GM10248 (cell line): ENCODE data around the gene PRKRA.
"Not testable (repeated sequence)": the region's sequence is repeated elsewhere in the genome, so short reads cannot be mapped to it uniquely, and the experiment has no call there.

ENCODE experiments used
- CTCF ChIA-PET: fragments of 300-600 bp; sonication (Branson Sonifier 250); formaldehyde crosslinking; extraction: SDS; loops from one replicate; lab custom pipeline; 2021; ENCODE audit warnings: antibody characterized with exemption; lab: Yijun Ruan, JAX
- POLR2A ChIA-PET: fragments of 350-650 bp; sonication (Branson Sonifier 250); formaldehyde crosslinking; extraction: SDS; loops from one replicate; lab custom pipeline; 2020; ENCODE audit warnings: antibody characterized with exemption; lab: Yijun Ruan, JAX
- DNase-seq: peaks from one replicate; pipeline ENCODE4 v3.0.0; 2012; ENCODE audit errors: extremely low spot score
- TF ChIP-seq, protein P1 (sequence below): IDR thresholded peaks from 2 replicates; pipeline ENCODE4 v1.5.1; 2012; ENCODE audit warnings: mild to moderate bottlenecking, low read depth; ENCODE audit errors: extremely low read depth, missing control alignments, control extremely low read depth

The PRKRA gene

DNA sequence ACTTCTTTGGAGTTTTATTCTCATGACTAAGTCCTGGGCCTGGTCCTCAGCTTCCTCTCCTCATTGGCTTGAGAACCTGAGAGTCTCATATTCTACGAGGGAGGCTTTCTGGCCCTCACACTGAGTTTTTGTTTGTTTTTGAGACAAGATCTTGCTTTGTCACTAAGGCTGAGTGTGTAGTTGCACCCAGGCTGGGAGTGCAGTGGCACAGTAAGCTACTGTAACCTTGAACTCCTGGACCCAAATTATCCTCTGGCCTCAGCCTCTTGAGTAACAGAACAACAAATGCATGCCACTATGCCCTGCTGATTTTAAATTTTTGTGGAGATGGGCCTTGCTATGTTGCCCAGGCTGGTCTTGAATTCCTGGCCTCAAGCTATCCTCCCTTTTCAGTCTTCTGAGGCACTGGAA lies 22.6 kb downstream of the PRKRA start:
- TF ChIP-seq, protein P1, sequence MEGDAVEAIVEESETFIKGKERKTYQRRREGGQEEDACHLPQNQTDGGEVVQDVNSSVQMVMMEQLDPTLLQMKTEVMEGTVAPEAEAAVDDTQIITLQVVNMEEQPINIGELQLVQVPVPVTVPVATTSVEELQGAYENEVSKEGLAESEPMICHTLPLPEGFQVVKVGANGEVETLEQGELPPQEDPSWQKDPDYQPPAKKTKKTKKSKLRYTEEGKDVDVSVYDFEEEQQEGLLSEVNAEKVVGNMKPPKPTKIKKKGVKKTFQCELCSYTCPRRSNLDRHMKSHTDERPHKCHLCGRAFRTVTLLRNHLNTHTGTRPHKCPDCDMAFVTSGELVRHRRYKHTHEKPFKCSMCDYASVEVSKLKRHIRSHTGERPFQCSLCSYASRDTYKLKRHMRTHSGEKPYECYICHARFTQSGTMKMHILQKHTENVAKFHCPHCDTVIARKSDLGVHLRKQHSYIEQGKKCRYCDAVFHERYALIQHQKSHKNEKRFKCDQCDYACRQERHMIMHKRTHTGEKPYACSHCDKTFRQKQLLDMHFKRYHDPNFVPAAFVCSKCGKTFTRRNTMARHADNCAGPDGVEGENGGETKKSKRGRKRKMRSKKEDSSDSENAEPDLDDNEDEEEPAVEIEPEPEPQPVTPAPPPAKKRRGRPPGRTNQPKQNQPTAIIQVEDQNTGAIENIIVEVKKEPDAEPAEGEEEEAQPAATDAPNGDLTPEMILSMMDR: no peak
- POLR2A ChIA-PET: no interaction called here
- DNase-seq: no peak
- CTCF ChIA-PET: interaction anchor here (0.9 to 7.3 kb wide), 6 partner anchors 9 to 316 kb away, joined by 3 to 76 read pairs (median 6); partner anchors contain the start of gene RBM45

DNA sequence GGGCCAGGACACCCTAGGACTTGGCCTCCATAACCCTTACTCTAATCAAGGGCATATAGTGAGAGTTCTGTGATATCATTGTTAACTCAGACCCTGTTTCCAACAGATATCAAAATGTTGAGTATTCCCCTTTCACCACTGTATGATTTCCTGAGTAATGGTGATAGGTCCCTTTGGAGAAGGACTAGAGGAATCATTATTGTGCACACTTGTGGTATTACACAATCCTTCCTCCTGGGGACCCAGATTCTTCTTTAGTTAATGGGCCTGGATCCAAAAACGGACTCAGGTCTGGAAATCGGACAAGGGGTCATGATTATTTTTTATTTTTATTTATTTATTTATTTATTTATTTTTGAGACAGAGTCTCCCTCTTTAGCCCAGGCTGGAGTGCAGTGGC lies 23.5 kb downstream of the PRKRA start:
- POLR2A ChIA-PET: no interaction called here
- CTCF ChIA-PET: interaction anchor here (1.6 to 7.3 kb wide), 3 partner anchors 12 to 315 kb away, joined by 7 to 76 read pairs (median 14); partner anchors contain the start of gene RBM45
- DNase-seq: no peak
- TF ChIP-seq, protein P1: no peak

GRCh38 chr2:178426388-178426787 lies 24.6 kb downstream of the PRKRA start:
- no peak for DNase-seq
- POLR2A ChIA-PET: no interaction called here
- CTCF ChIA-PET: interaction anchor here (7.3 kb wide), 1 partner anchor 11 kb away, joined by 76 read pairs; no protein-coding TSS in a partner anchor
- TF ChIP-seq, protein P1: no peak

DNA sequence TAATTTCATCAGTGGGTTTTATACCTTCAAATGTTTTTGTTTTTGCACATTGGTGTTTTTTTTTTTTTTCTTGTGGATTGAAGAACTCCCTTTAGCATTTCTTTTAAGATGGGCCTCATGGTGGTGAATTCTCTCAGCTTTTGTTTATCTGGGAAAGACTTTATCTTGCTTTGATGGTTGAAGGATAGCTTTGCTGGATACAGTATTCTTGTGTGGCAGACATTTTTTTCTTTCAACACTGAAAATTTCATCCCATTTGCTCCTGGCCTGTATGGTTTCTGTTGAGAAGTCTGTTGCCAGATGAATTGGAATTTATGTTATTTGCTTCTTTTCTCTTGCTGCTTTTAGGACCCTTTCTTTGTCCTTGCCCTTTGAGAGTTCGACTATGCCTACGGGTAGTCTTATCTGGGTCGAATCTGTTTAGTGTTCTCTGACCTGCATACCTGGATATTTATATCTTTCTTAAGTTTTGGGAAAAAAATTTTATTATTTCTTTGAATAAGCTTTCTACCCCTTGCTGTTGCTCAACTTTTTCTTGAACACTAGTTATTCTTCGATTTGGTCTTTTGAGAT lies 25.6 kb downstream of the PRKRA start:
- POLR2A ChIA-PET: no interaction called here
- TF ChIP-seq, protein P1: no peak
- CTCF ChIA-PET: interaction anchor here (7.3 kb wide), 1 partner anchor 10 kb away, joined by 76 read pairs; no protein-coding TSS in a partner anchor
- DNase-seq: no peak

DNA sequence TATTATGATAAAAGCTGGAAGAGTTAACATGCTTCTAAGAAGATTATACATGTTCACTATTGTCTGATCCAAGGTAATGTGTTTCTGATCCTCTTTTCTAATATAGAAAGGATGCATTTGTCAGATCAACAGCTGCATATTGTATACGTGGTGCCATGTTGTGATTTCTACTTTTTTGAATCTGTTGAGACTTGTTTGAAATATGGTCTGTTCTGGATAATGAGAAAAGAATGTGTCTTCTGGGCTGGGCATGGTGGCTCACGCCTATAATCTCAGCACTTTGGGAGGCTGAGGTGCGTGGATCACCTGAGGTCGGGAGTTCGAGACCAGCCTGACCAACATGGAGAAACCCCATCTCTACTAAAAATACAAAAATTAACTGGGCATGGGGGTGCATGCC lies 27.2 kb downstream of the PRKRA start:
- CTCF ChIA-PET: interaction anchor here (1.1 to 7.3 kb wide), 4 partner anchors 9 to 224 kb away, joined by 3 to 76 read pairs (median 3); no protein-coding TSS in a partner anchor
- DNase-seq, POLR2A ChIA-PET: not testable (repeated sequence)

- CTCF ChIA-PET: interaction anchor here (1.3 to 7.3 kb wide), 4 partner anchors 7 to 116 kb away, joined by 3 to 76 read pairs (median 6); no protein-coding TSS in a partner anchor
- TF ChIP-seq, protein P1: no peak
- POLR2A ChIA-PET: no interaction called here
- DNase-seq: no peak
Measured at GRCh38 chr2:178422097-178422496, 28.9 kb downstream of the PRKRA start.

DNA sequence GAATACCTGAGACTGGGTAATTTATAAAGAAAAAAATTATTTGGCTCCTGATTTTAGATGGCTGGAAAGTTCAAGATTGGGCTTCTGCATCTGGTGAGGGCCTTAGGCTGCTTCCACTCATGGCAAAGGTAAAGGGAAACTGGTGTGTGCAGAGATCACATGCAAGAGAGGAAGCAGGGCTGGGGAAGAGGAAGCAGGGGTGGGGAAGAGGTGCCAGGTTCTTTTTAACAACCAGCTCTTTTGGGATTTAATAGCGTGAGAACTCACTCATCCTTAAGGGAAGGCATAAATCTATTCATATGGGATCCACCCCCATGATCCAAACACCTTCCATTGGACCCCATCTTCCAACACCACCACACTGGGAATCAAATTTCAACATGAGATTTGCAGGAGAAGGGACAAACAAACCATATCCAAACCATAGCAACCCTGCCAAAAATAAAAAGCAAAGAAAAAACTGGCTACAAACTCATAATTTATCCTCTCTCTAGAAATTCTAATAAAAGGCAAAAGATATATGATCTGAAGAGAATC lies 30.4 kb downstream of the PRKRA start:
- DNase-seq: no peak
- CTCF ChIA-PET: interaction anchor here (1.2 to 9.9 kb wide), 6 partner anchors 8 to 305 kb away, joined by 5 to 170 read pairs (median 22); partner anchors contain the start of gene RBM45
- POLR2A ChIA-PET: no interaction called here
- TF ChIP-seq, protein P1: no peak
